MG63 (cell line): ENCODE measurements around the gene HK3. TPM values are rescaled to one million over a fixed set of nuclear protein-coding genes. Genes with fewer than 3 reads are reported as not detected.

ENCODE experiments used
- DNase-seq: peaks from one replicate; pipeline ENCODE4 v3.0.0-alpha.2; 2020
- H3K27me3 ChIP-seq: fragments of 250-450 bp; sonication (Bioruptor Pico); 2 replicates; pipeline ENCODE4 v1.5.1; 2020; ENCODE audit warnings: mild to moderate bottlenecking, moderate library complexity
- H3K36me3 ChIP-seq: fragments of 250-450 bp; sonication (Bioruptor Pico); 2 replicates; pipeline ENCODE4 v1.5.1; 2020; ENCODE audit warnings: mild to moderate bottlenecking, moderate library complexity
- H3K4me3 ChIP-seq: fragments of 250-450 bp; sonication (Bioruptor Pico); 2 replicates; pipeline ENCODE4 v1.5.1; 2020; ENCODE audit warnings: mild to moderate bottlenecking, moderate library complexity
- H3K9me3 ChIP-seq: fragments of 250-450 bp; sonication (Bioruptor Pico); 2 replicates; pipeline ENCODE4 v1.5.1; 2020; ENCODE audit warnings: mild to moderate bottlenecking, moderate library complexity
- total RNA-seq: library from RNA; depleted of rRNA; stranded (reverse); fragments of >200 nt; shearing (Covaris generic); gene quantifications from 2 replicates; pipeline ENCODE4 v1.2.3, GENCODE V29; 2014; ENCODE audit warnings: low replicate concordance; rRNA removed

HK3 gene
- total RNA-seq, 1 experiment from 2014 or later = not detected

GRCh38 chr5:176832162-176832561, 67.0 kb downstream of the HK3 start:
- Histone ChIP-seq H3K36me3 (no peaks in the 10 kb centered on the region), H3K9me3 (no peaks in the 10 kb centered on the region), H3K4me3 (no peak overlapping the region), H3K27me3 (peaks cover 45% of the 10 kb centered on the region)
- no peak for DNase-seq

DNA sequence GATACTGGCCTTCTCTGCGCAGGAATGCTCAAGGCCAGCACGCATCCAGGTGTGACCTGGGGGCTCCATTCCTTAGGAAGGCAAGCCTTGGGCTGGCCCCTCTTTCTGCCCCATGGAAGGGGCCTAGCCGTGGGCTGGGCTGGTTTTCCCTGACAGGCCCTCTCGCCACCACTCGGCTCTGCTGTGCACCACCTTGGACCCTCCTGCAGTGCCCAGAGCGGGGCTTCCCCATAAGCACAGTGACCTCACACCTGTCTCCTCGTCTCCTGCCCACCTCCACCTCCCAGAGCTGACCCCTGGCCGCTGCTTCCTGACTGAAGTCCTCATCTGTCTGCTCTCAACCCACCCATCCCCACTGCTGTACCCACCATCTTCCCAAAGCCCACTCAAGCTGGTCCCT, 67.7 kb downstream of the HK3 start:
- no peak overlapping the region for H3K4me3 ChIP-seq
- no peaks in the 10 kb centered on the region for H3K9me3 ChIP-seq
- H3K36me3 ChIP-seq = no peaks in the 10 kb centered on the region
- peaks cover 37% of the 10 kb centered on the region for H3K27me3 ChIP-seq
- no peak for DNase-seq

DNA sequence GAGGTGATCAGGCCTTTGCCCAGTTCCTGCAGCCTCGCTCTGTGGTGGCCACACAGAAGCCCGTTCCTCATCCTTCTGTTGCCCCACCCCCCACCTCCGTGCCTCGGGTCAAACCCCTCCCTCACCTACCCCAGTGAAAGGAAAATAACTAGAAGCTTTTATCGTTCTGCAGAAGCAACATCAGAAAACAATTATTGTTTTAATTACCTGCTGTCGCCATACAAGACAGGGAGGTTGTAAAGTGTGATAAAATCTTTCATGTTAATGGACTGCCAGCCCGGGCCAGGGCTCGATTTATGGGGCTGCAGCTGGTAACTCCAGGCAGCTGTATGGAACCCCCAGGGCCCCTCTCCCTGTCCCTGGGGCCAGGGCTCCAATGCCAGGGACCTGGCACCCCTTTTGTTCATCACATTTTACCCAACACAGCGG, 68.1 kb downstream of the HK3 start:
- Histone ChIP-seq H3K27me3 (peaks cover 33% of the 10 kb centered on the region), H3K4me3 (no peak overlapping the region), H3K36me3 (no peaks in the 10 kb centered on the region), H3K9me3 (no peaks in the 10 kb centered on the region)
- no peak for DNase-seq

Other genes starting within 250 kb of the HK3 start
- gene UNC5A, start 88.8 kb downstream of the HK3 start, total RNA-seq = not detected in 2 replicates
- gene UIMC1, start 107.4 kb upstream of the HK3 start, total RNA-seq = 47.6 and 56.9 TPM in 2 replicates
- 13.7 and 28.8 TPM in 2 replicates for gene ZNF346, start 123.3 kb upstream of the HK3 start, total RNA-seq
- gene FGFR4, start 187.6 kb upstream of the HK3 start, total RNA-seq = 51.3 and 96.6 TPM in 2 replicates
- gene NSD1, start 234.4 kb upstream of the HK3 start, total RNA-seq = 30.9 and 43.8 TPM in 2 replicates